ENCODE measurements around the gene CSRP2. TPM values are rescaled to one million over a fixed set of nuclear protein-coding genes. Genes with fewer than 3 reads are reported as not detected.

The CSRP2 gene
- total and polyA plus RNA-seq, 2 of the 8 experiments (the other 6 are each of a cell fraction or from before 2014, with no cell fraction given), result 149 to 227 TPM

DNA sequence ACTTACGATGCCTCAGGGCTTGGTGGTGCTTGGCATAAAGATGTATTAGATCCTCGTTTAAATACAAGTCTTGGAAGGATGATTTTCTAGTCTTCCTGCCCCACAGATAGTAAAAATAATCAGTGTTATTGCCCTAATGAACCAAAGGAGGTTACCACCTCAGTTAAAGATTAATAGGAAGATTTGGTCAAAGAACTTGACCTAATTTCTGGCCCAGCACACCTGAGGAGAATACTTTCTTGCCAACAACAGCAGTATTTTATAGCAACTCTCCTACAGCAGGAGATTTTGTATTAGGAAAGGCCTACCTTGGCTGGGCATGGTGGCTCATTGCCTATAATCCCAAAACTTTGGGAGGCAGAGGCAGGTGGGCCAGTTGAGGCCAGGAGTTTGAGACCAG is 31.6 kb downstream of the CSRP2 start:
- H4K91ac ChIP-seq (replicated peaks; ENCODE audit: insufficient read length, low read length), result no peak overlapping the region
- H3K14ac ChIP-seq (ENCODE audit: insufficient read length), result no peak overlapping the region
- H3K36me3 ChIP-seq (ENCODE audit: control insufficient read depth in 2 of 4, insufficient read depth in 4 of 4, low read length in 3 of 4), result peaks cover 0 to 48% (median 7%) of the 10 kb centered on the region in 4 experiments; a peak in 7 of 8 replicates
- H2AFZ ChIP-seq (ENCODE audit: low read length), result no peak overlapping the region
- H2BK15ac ChIP-seq (ENCODE audit: low read length), result no peak overlapping the region
- H2BK12ac ChIP-seq (ENCODE audit: low read depth, low read length), result no peak overlapping the region
- no peaks in the 10 kb centered on the region for H4K20me1 ChIP-seq (replicated peaks in 1 of 2; ENCODE audit: control insufficient read depth in 1 of 2, insufficient read depth in 2 of 2, low read length in 2 of 2)
- no peak overlapping the region for H3K56ac ChIP-seq (replicated peaks; ENCODE audit: insufficient read length, low read depth, low read length)
- H4K8ac ChIP-seq (ENCODE audit: extremely low read depth, insufficient read depth, low read length), result no peak overlapping the region
- no peak overlapping the region for H3K9ac ChIP-seq (replicated peaks in 1 of 4; ENCODE audit: extremely low read depth in 1 of 4, low read depth in 3 of 4, low read length in 3 of 4)
- no peak overlapping the region for H3K23ac ChIP-seq (ENCODE audit: insufficient read length)
- H3K27ac ChIP-seq (ENCODE audit: low read depth, low read length), result no peak overlapping the region
- 96% methylated on average over 2 of the region's 2 CpGs; no CpG with 5 or more reads in 1 of the 2 experiments for WGBS, 2 experiments (ENCODE audit: extremely low coverage in 1 of 2, insufficient coverage in 1 of 2, insufficient read length in 1 of 2, insufficient replicate concordance in 2 of 2, low coverage in 1 of 2, low lambda C conversion rate in 2 of 2, missing lambda C conversion rate in 1 of 2)
- H3K18ac ChIP-seq (ENCODE audit: extremely low read depth, low read length), result no peak overlapping the region
- no peak overlapping the region for H2AK5ac ChIP-seq (ENCODE audit: low read depth, low read length)
- FAIRE-seq (no peak), DNase-seq (ENCODE audit: low read depth in 1 of 2, low spot score in 2 of 2) (no peak)
- ChIA-PET CTCF (ENCODE audit: partially characterized antibody) (no interaction called here), POLR2A (ENCODE audit: partially characterized antibody) (no interaction called here)
- H3K23me2 ChIP-seq (ENCODE audit: low read depth, low read length), result no peaks in the 10 kb centered on the region
- H2BK120ac ChIP-seq (replicated peaks; ENCODE audit: low read depth, low read length), result no peak overlapping the region
- no peaks in the 10 kb centered on the region for H3K79me2 ChIP-seq (ENCODE audit: control insufficient read depth in 1 of 2, insufficient read depth in 2 of 2, low read length in 2 of 2)
- no peak overlapping the region for H3K4me2 ChIP-seq (ENCODE audit: insufficient read depth in 1 of 2, low read depth in 2 of 2, low read length in 2 of 2)
- no peak overlapping the region for H4K5ac ChIP-seq (ENCODE audit: insufficient read length, low read depth, low read length)
- H3K4me3 ChIP-seq (ENCODE audit: extremely low read depth in 1 of 4, insufficient read depth in 2 of 4, low read depth in 3 of 4, low read length in 4 of 4), result no peak overlapping the region
- no peaks in the 10 kb centered on the region for H3K4me1 ChIP-seq (replicated peaks in 1 of 4; ENCODE audit: control insufficient read depth in 3 of 4, insufficient read depth in 4 of 4, low read length in 3 of 4)
- no peak for TF ChIP-seq CBX5 (IDR thresholded peaks at IDR 0.05; ENCODE audit: low read depth, low read length)
- no peak for TF ChIP-seq EP300 (IDR thresholded peaks at IDR 0.05; ENCODE audit: borderline replicate concordance in 1 of 2, low read depth in 2 of 2, low read length in 2 of 2)
- TF ChIP-seq RFX5 (IDR thresholded peaks at IDR 0.05; ENCODE audit: borderline replicate concordance, low read depth, low read length), result no peak
- TF ChIP-seq JUND (IDR thresholded peaks at IDR 0.05; ENCODE audit: low read length), result no peak
- no peak for TF ChIP-seq JUN (IDR thresholded peaks at IDR 0.05; ENCODE audit: low read depth, low read length)
- TF ChIP-seq KDM4A (IDR thresholded peaks at IDR 0.05; ENCODE audit: low read depth, low read length, severe bottlenecking), result no peak
- no peak for TF ChIP-seq KDM5A (IDR thresholded peaks at IDR 0.05; ENCODE audit: low read length)
- TF ChIP-seq, protein P1, sequence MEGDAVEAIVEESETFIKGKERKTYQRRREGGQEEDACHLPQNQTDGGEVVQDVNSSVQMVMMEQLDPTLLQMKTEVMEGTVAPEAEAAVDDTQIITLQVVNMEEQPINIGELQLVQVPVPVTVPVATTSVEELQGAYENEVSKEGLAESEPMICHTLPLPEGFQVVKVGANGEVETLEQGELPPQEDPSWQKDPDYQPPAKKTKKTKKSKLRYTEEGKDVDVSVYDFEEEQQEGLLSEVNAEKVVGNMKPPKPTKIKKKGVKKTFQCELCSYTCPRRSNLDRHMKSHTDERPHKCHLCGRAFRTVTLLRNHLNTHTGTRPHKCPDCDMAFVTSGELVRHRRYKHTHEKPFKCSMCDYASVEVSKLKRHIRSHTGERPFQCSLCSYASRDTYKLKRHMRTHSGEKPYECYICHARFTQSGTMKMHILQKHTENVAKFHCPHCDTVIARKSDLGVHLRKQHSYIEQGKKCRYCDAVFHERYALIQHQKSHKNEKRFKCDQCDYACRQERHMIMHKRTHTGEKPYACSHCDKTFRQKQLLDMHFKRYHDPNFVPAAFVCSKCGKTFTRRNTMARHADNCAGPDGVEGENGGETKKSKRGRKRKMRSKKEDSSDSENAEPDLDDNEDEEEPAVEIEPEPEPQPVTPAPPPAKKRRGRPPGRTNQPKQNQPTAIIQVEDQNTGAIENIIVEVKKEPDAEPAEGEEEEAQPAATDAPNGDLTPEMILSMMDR (IDR thresholded peaks at IDR 0.05; ENCODE audit: control extremely low read depth in 1 of 3, insufficient read depth in 1 of 3, low read depth in 1 of 3, low read length in 3 of 3), result no peak
- TF ChIP-seq CHD1 (IDR thresholded peaks at IDR 0.05; ENCODE audit: low read depth, low read length), result no peak
- TF ChIP-seq CREB1 (IDR thresholded peaks at IDR 0.05), result no peak
- no peak overlapping the region for H3K4ac ChIP-seq (replicated peaks; ENCODE audit: insufficient read length, low read depth, low read length)
- H3K27me3 ChIP-seq (replicated peaks in 1 of 4; ENCODE audit: control insufficient read depth in 3 of 4, extremely low read depth in 1 of 4, insufficient read depth in 3 of 4, low read length in 3 of 4), result no peaks in the 10 kb centered on the region
- H3K9me3 ChIP-seq (ENCODE audit: insufficient read depth in 2 of 2, low read depth in 1 of 2, low read length in 1 of 2), result no peaks in the 10 kb centered on the region
- H3K79me1 ChIP-seq (ENCODE audit: low read depth, low read length), result no peaks in the 10 kb centered on the region
- no peak overlapping the region for H2BK5ac ChIP-seq (ENCODE audit: low read depth, low read length)
- no peak overlapping the region for H2BK20ac ChIP-seq (ENCODE audit: low read length)

All from H1 (cell line).